K562 (cell line): ENCODE results near the gene RAPGEF5. TPM values are rescaled to one million over a fixed set of nuclear protein-coding genes. Genes with fewer than 3 reads are reported as not detected.

Source experiments
- ATAC-seq: fragments of 200-7000 bp; cut with Tn5 transposase; 3 replicates; pipeline ENCODE4 v1.9.1; 2020; ENCODE audit warnings: moderate library complexity
- BruUV-seq: library from RNA; stranded (reverse); fragments of 400-500 nt; replicated peaks from 2 replicates; lab custom pipeline; 2021; lab: Mats Ljungman, UMichigan
- CTCF ChIA-PET: fragments of 300-600 bp; formaldehyde crosslinking; extraction: SDS; loops from one replicate; lab custom pipeline; 2021; ENCODE audit warnings: low intra/inter-chr PET ratio; lab: Yijun Ruan, JAX
- POLR2A ChIA-PET: fragments of 300-600, 350-650 bp; sonication (Branson Sonifier 250); formaldehyde crosslinking; extraction: SDS; loops from one replicate; lab custom pipeline; 2021; ENCODE audit warnings: antibody characterized with exemption, inconsistent platforms; lab: Yijun Ruan, JAX
- DNase-seq, 4 experiments: peaks; one replicate each; pipeline versions ENCODE4 v3.0.0 to v3.0.0-alpha.2; 2011 to 2018; ENCODE audit warnings: low spot score in 3 of 4, mixed read lengths in 3 of 4; ENCODE audit errors: extremely low read depth in 1 of 4
- FAIRE-seq: peaks from 2 replicates; lab custom pipeline; 2011; peaks lifted over from hg19 to GRCh38; lab: Jason Lieb, UNC
- H2AFZ ChIP-seq: 2 replicates; pipeline ENCODE4 v1.6.0; 2011; ENCODE audit warnings: low read depth, low read length, control low read depth, inconsistent platforms
- H3K27ac ChIP-seq: fragments of 200-600 bp; 3 replicates; pipeline ENCODE4 v1.8.0; 2011; ENCODE audit warnings: low read depth, mild to moderate bottlenecking, control low read depth, inconsistent platforms, low read length, moderate library complexity, mixed read lengths; ENCODE audit errors: extremely low read depth
- H3K27me3 ChIP-seq, 2 experiments: fragments of 300-600 bp in 1 of 2; 2 replicates in 1 of 2; 3 replicates in 1 of 2; pipeline versions ENCODE4 v1.6.0 to v1.8.0; 2011; ENCODE audit warnings: inconsistent platforms in 2 of 2, low read length in 2 of 2, mild to moderate bottlenecking in 1 of 2, mixed read lengths in 1 of 2, moderate library complexity in 1 of 2; ENCODE audit not compliant: control insufficient read depth in 2 of 2, insufficient read depth in 2 of 2
- H3K36me3 ChIP-seq: fragments of 300-600 bp; 3 replicates; pipeline ENCODE4 v1.8.0; 2011; ENCODE audit warnings: mild to moderate bottlenecking, low read length, inconsistent platforms; ENCODE audit not compliant: control insufficient read depth, insufficient read depth
- H3K4me1 ChIP-seq, 2 experiments: fragments of 200-600 bp in 1 of 2; replicated peaks in 1 of 2; 2 replicates in 1 of 2; 3 replicates in 1 of 2; pipeline versions ENCODE4 v1.5.1 to v1.8.0; 2011; ENCODE audit warnings: inconsistent platforms in 2 of 2, low read length in 2 of 2, mild to moderate bottlenecking in 1 of 2, mixed read lengths in 1 of 2, moderate library complexity in 1 of 2; ENCODE audit not compliant: control insufficient read depth in 2 of 2, insufficient read depth in 2 of 2
- H3K4me2 ChIP-seq: 2 replicates; pipeline ENCODE4 v1.6.1; 2011; ENCODE audit warnings: low read length, control low read depth, inconsistent platforms, mixed read lengths; ENCODE audit not compliant: insufficient read depth
- H3K4me3 ChIP-seq: fragments of 200-600 bp; sonication (generic), shearing (Covaris generic); 2 replicates; pipeline ENCODE4 v1.5.1; 2016; ENCODE audit warnings: control low read depth, inconsistent platforms
- H3K79me2 ChIP-seq: fragments of 200-600 bp; 3 replicates; pipeline ENCODE4 v1.8.0; 2011; ENCODE audit warnings: low read length, inconsistent platforms; ENCODE audit not compliant: control insufficient read depth, insufficient read depth
- H3K9ac ChIP-seq, 2 experiments: 2 replicates each; pipeline versions ENCODE4 v1.6.0 to v1.6.1; 2011; ENCODE audit warnings: low read depth in 2 of 2, low read length in 2 of 2, control low read depth in 1 of 2, inconsistent platforms in 1 of 2, mild to moderate bottlenecking in 1 of 2, mixed read lengths in 1 of 2; ENCODE audit not compliant: insufficient read depth in 1 of 2
- H3K9me1 ChIP-seq: one replicate; pipeline ENCODE4 v1.6.0; 2011; ENCODE audit warnings: inconsistent platforms, mild to moderate bottlenecking, low read length, moderate library complexity; ENCODE audit not compliant: control insufficient read depth, insufficient read depth
- H3K9me3 ChIP-seq: replicated peaks from 2 replicates; pipeline ENCODE4 v1.5.1; 2011; ENCODE audit warnings: low read depth, low read length, inconsistent platforms; ENCODE audit not compliant: control insufficient read depth, insufficient read depth
- H4K20me1 ChIP-seq: replicated peaks from 2 replicates; pipeline ENCODE4 v1.6.1; 2011; ENCODE audit warnings: low read length, inconsistent platforms, mixed read lengths; ENCODE audit not compliant: control insufficient read depth, insufficient read depth
- COPS2 ChIP-seq: fragments of 450-650 bp; conservative IDR thresholded peaks from 2 replicates; pipeline ENCODE4 v1.6.1; 2016; ENCODE audit warnings: mild to moderate bottlenecking, moderate library complexity
- ILF3 ChIP-seq: fragments of 450-650 bp; IDR thresholded peaks from 2 replicates; pipeline ENCODE4 v1.6.1; 2018; ENCODE audit warnings: antibody characterized with exemption, mild to moderate bottlenecking, moderate library complexity, borderline replicate concordance
- MED1 ChIP-seq: sonication (generic); formaldehyde crosslinking; IDR thresholded peaks from 2 replicates; pipeline ENCODE4 v1.8.1; 2023; ENCODE audit warnings: missing genetic modification reagents, borderline replicate concordance
- NR4A1 ChIP-seq, 2 experiments: fragments of 250-450 bp in 1 of 2; fragments of 450-650 bp in 1 of 2; sonication (Bioruptor Pico) in 1 of 2; IDR thresholded peaks; 2 replicates each; pipeline versions ENCODE4 v1.4.0 to v1.6.1; 2016 to 2020; ENCODE audit warnings: mild to moderate bottlenecking in 2 of 2, missing compliant biosample characterization in 1 of 2, missing genetic modification characterization in 1 of 2, moderate library complexity in 1 of 2
- PHTF2 ChIP-seq: fragments of 250-450 bp; sonication (Bioruptor Pico); IDR thresholded peaks from 2 replicates; pipeline ENCODE4 v1.5.0; 2021; ENCODE audit warnings: mild to moderate bottlenecking
- WGBS: fragments of 100-300 bp; shearing (Covaris generic); methylation state at CpG from one replicate; pipeline ENCODE4 v1.1.6; 2016; ENCODE audit warnings: low coverage, mixed read lengths; ENCODE audit not compliant: insufficient coverage; ENCODE audit errors: missing lambda C conversion rate; 5-methylcytosine and 5-hydroxymethylcytosine counted together
- in situ Hi-C: fragments of 300-500 bp; cut with MboI; formaldehyde crosslinking; loops from 4 replicates; pipeline ENCODE4 v1.15.0; 2018; ENCODE audit warnings: inconsistent platforms, mixed read lengths
- intact Hi-C: fragments of 100-400 bp; cut with micrococcal nuclease; formaldehyde crosslinking; loops from 2 replicates; pipeline ENCODE4 v1.14.2; 2022
- polyA plus RNA-seq, 8 experiments: library from polyadenylated mRNA; depleted of rRNA in 4 of 8; stranded (reverse) in 5 of 8; unstranded in 3 of 8; fragments of >200 nt; fragmentation: Nextera tagmentation in 2 of 8; fragmentation: Illumina TruSeq in 1 of 8; extraction: Ambion mirVana in 2 of 8; extraction: Trizol in 1 of 8; gene quantifications; 2 replicates each; pipeline versions ENCODE4 v1.2.1 to v1.2.3, GENCODE V29; 2011 to 2014; ENCODE audit warnings: inconsistent platforms in 1 of 8, missing spikeins in 1 of 8
- total RNA-seq, 7 experiments: library from RNA; depleted of rRNA in 6 of 7; stranded (reverse); fragments of >200 nt in 6 of 7; fragmentation: Illumina TruSeq in 2 of 7; extraction: Trizol in 2 of 7; gene quantifications; 2 replicates each; pipeline versions ENCODE4 v1.2.1 to v1.2.3, GENCODE V29; 2011 to 2021; ENCODE audit warnings: low replicate concordance in 1 of 7
- TF ChIP-seq, protein P1 (sequence below): sonication (generic); formaldehyde crosslinking; IDR thresholded peaks from 2 replicates; pipeline ENCODE4 v1.8.0; 2023; ENCODE audit warnings: missing genetic modification reagents, mild to moderate bottlenecking, borderline replicate concordance

The RAPGEF5 gene
- total and polyA plus RNA-seq, 9 of the 15 experiments (the other 6 are each of a cell fraction or from before 2014, with no cell fraction given), result 0.39 to 2.0 (median 1.1) TPM

DNA sequence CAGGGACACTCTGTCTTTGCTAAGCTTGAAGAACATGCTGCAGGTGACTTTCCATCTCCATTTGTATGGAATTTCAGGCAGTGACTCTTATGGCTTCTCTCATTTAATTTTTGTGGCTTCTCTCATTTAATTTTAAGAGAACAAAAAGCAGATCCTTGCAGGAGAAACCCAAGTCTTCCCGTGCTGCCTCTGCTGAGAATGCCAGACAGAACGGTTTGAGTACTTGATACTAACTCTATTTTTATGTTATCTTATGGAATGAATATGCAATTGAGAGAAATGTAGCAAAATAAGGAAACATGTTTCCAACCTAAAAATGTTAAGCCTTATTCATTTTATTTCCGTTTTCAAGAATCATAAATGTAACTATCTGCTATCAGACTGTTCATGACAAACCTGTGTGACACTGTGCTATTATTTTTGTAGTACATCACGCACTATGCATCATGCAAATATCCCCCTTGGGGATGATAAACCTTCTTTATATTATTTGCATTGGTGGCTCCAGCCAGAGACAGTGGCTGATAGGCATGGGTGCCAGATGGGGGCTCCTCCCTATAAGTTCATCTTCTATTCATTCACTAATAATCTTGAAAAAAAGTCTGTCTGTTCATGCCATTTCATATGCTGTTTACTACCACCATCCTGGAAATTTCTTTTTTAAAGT lies 6.9 kb upstream of the RAPGEF5 start:
- BruUV-seq, result no TSS peak

More for the DNA sequence above, 6.9 kb upstream of the RAPGEF5 start:
- no peak overlapping the region for H3K27ac ChIP-seq
- in situ Hi-C loops (no loop called here), intact Hi-C loops (no loop called here)
- no peak overlapping the region for H3K4me2 ChIP-seq
- no peak overlapping the region for H3K9ac ChIP-seq
- H3K4me3 ChIP-seq, result no peak overlapping the region
- no peaks in the 10 kb centered on the region for H4K20me1 ChIP-seq
- ATAC-seq (no peak), DNase-seq (no peak), FAIRE-seq (no peak)
- no peaks in the 10 kb centered on the region for H3K9me3 ChIP-seq
- no peaks in the 10 kb centered on the region for H3K9me1 ChIP-seq
- 35% methylated on average over 4 of the region's 4 CpGs for WGBS
- TF ChIP-seq PHTF2 (CRISPR knock-in tag), result no peak
- no peak for TF ChIP-seq ILF3
- TF ChIP-seq COPS2, result no peak
- TF ChIP-seq, protein P1, sequence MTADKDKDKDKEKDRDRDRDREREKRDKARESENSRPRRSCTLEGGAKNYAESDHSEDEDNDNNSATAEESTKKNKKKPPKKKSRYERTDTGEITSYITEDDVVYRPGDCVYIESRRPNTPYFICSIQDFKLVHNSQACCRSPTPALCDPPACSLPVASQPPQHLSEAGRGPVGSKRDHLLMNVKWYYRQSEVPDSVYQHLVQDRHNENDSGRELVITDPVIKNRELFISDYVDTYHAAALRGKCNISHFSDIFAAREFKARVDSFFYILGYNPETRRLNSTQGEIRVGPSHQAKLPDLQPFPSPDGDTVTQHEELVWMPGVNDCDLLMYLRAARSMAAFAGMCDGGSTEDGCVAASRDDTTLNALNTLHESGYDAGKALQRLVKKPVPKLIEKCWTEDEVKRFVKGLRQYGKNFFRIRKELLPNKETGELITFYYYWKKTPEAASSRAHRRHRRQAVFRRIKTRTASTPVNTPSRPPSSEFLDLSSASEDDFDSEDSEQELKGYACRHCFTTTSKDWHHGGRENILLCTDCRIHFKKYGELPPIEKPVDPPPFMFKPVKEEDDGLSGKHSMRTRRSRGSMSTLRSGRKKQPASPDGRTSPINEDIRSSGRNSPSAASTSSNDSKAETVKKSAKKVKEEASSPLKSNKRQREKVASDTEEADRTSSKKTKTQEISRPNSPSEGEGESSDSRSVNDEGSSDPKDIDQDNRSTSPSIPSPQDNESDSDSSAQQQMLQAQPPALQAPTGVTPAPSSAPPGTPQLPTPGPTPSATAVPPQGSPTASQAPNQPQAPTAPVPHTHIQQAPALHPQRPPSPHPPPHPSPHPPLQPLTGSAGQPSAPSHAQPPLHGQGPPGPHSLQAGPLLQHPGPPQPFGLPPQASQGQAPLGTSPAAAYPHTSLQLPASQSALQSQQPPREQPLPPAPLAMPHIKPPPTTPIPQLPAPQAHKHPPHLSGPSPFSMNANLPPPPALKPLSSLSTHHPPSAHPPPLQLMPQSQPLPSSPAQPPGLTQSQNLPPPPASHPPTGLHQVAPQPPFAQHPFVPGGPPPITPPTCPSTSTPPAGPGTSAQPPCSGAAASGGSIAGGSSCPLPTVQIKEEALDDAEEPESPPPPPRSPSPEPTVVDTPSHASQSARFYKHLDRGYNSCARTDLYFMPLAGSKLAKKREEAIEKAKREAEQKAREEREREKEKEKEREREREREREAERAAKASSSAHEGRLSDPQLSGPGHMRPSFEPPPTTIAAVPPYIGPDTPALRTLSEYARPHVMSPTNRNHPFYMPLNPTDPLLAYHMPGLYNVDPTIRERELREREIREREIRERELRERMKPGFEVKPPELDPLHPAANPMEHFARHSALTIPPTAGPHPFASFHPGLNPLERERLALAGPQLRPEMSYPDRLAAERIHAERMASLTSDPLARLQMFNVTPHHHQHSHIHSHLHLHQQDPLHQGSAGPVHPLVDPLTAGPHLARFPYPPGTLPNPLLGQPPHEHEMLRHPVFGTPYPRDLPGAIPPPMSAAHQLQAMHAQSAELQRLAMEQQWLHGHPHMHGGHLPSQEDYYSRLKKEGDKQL, result no peak
- no peak for TF ChIP-seq NR4A1 (CRISPR knock-in tag; IDR thresholded peaks at IDR 0.05)
- no peak for TF ChIP-seq NR4A1 (tag; IDR thresholded peaks at IDR 0.05)
- no peak for TF ChIP-seq MED1 (CRISPR knock-in tag)
- no peaks in the 10 kb centered on the region; a peak in 1 of 5 replicates for H3K4me1 ChIP-seq
- H2AFZ ChIP-seq, result no peak overlapping the region
- no peaks in the 10 kb centered on the region for H3K27me3 ChIP-seq
- ChIA-PET POLR2A (interaction anchor here (0.7 to 1.6 kb wide), 2 partner anchors 18 to 254 kb away, joined by 4 read pairs; no protein-coding TSS in a partner anchor), CTCF (no interaction called here)
- H3K79me2 ChIP-seq, result no peaks in the 10 kb centered on the region
- H3K36me3 ChIP-seq, result no peaks in the 10 kb centered on the region
